ENCODE measurements around the gene FHIT.

DNA sequence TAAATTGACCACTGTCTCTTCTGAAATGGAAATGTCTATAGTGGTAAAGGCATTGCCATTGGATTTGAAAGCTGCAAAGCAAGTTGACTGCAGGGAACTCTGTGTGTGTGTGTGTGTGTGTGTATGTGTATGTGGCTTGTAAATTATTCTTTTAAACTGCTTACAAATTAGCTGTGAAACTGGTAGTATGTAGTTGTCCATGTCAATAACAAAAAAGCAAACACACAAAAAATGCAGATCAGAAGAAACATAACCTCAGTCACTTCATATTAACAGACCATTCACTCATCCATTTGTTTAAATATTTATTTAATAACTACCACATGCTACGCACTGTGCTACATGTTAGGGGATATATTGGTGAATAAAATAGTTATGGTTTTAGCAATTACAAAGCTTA lies 837.7 kb downstream of the FHIT start:
- TF ChIP-seq, protein P1, sequence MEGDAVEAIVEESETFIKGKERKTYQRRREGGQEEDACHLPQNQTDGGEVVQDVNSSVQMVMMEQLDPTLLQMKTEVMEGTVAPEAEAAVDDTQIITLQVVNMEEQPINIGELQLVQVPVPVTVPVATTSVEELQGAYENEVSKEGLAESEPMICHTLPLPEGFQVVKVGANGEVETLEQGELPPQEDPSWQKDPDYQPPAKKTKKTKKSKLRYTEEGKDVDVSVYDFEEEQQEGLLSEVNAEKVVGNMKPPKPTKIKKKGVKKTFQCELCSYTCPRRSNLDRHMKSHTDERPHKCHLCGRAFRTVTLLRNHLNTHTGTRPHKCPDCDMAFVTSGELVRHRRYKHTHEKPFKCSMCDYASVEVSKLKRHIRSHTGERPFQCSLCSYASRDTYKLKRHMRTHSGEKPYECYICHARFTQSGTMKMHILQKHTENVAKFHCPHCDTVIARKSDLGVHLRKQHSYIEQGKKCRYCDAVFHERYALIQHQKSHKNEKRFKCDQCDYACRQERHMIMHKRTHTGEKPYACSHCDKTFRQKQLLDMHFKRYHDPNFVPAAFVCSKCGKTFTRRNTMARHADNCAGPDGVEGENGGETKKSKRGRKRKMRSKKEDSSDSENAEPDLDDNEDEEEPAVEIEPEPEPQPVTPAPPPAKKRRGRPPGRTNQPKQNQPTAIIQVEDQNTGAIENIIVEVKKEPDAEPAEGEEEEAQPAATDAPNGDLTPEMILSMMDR (IDR thresholded peaks at IDR 0.05): no peak
- no peak for TF ChIP-seq POLR2A (IDR thresholded peaks at IDR 0.05)
